Mucosa of stomach (tissue), 1 donor: ENCODE measurements around the gene TMSB10.

Source experiments
- H3K27me3 ChIP-seq: one replicate; pipeline ENCODE4 v1.7.0; 2013; ENCODE audit warnings: mild to moderate bottlenecking, low read length; ENCODE audit not compliant: control insufficient read depth, insufficient read depth
- H3K36me3 ChIP-seq: one replicate; pipeline ENCODE4 v1.7.0; 2013; ENCODE audit warnings: low read length; ENCODE audit not compliant: control insufficient read depth, insufficient read depth
- H3K4me1 ChIP-seq: one replicate; pipeline ENCODE4 v1.7.0; 2013; ENCODE audit warnings: mild to moderate bottlenecking, low read length; ENCODE audit not compliant: control insufficient read depth, insufficient read depth
- H3K4me3 ChIP-seq: one replicate; pipeline ENCODE4 v1.7.0; 2013; ENCODE audit warnings: low read length
- H3K9ac ChIP-seq: one replicate; pipeline ENCODE4 v1.7.0; 2013; ENCODE audit warnings: mild to moderate bottlenecking, low read length, moderate library complexity
- H3K9me3 ChIP-seq: one replicate; pipeline ENCODE4 v1.7.0; 2013; ENCODE audit warnings: mild to moderate bottlenecking, low read length, moderate library complexity; ENCODE audit not compliant: control insufficient read depth
- donor health status: Pancreatic carcinoma.

TMSB10 gene

GRCh38 chr2:84881581-84882413 is 23.7 kb upstream of the TMSB10 start:
- Histone ChIP-seq H3K4me3 (peak overlapping the region; percentile 7), H3K9ac (peak overlapping the region; percentile 9), H3K9me3 (no peaks in the 10 kb centered on the region), H3K4me1 (peaks cover 14% of the 10 kb centered on the region), H3K27me3 (peaks cover 18% of the 10 kb centered on the region), H3K36me3 (no peaks in the 10 kb centered on the region)

GRCh38 chr2:84882414-84882738 is 23.1 kb upstream of the TMSB10 start:
- Histone ChIP-seq H3K9me3 (no peaks in the 10 kb centered on the region), H3K9ac (no peak overlapping the region), H3K27me3 (peaks cover 18% of the 10 kb centered on the region), H3K4me3 (no peak overlapping the region), H3K36me3 (no peaks in the 10 kb centered on the region), H3K4me1 (peaks cover 14% of the 10 kb centered on the region)

GRCh38 chr2:84882775-84883550 is 22.5 kb upstream of the TMSB10 start:
- H3K36me3 ChIP-seq: no peaks in the 10 kb centered on the region
- H3K9ac ChIP-seq: no peak overlapping the region
- peaks cover 14% of the 10 kb centered on the region for H3K4me1 ChIP-seq
- H3K4me3 ChIP-seq: no peak overlapping the region
- peaks cover 18% of the 10 kb centered on the region for H3K27me3 ChIP-seq
- no peaks in the 10 kb centered on the region for H3K9me3 ChIP-seq

GRCh38 chr2:84884449-84884848 is 21.0 kb upstream of the TMSB10 start:
- peaks cover 17% of the 10 kb centered on the region for H3K27me3 ChIP-seq

GRCh38 chr2:84885111-84885510 is 20.3 kb upstream of the TMSB10 start:
- Histone ChIP-seq H3K36me3 (no peaks in the 10 kb centered on the region), H3K4me1 (peaks cover 24% of the 10 kb centered on the region), H3K4me3 (no peak overlapping the region), H3K27me3 (peaks cover 14% of the 10 kb centered on the region), H3K9me3 (no peaks in the 10 kb centered on the region), H3K9ac (no peak overlapping the region)

More at GRCh38 chr2:84884449-84884848, 21.0 kb upstream of the TMSB10 start:
- Histone ChIP-seq H3K9ac (no peak overlapping the region), H3K9me3 (no peaks in the 10 kb centered on the region), H3K36me3 (no peaks in the 10 kb centered on the region), H3K4me3 (no peak overlapping the region), H3K4me1 (peaks cover 25% of the 10 kb centered on the region)

- Histone ChIP-seq H3K9me3 (no peaks in the 10 kb centered on the region), H3K36me3 (no peaks in the 10 kb centered on the region), H3K9ac (no peak overlapping the region), H3K4me1 (peaks cover 12% of the 10 kb centered on the region), H3K27me3 (no peaks in the 10 kb centered on the region), H3K4me3 (no peak overlapping the region)
These were observed 18.7 kb upstream of the TMSB10 start for GRCh38 chr2:84886791-84887190.

- no peaks in the 10 kb centered on the region for H3K27me3 ChIP-seq
- peaks cover 12% of the 10 kb centered on the region for H3K4me1 ChIP-seq
- H3K36me3 ChIP-seq: no peaks in the 10 kb centered on the region
- peak overlapping the region; percentile 45 for H3K9ac ChIP-seq
- no peaks in the 10 kb centered on the region for H3K9me3 ChIP-seq
- H3K4me3 ChIP-seq: no peak overlapping the region
These were observed 16.8 kb upstream of the TMSB10 start for GRCh38 chr2:84888401-84889276.

GRCh38 chr2:84889332-84889731 is 16.1 kb upstream of the TMSB10 start:
- no peaks in the 10 kb centered on the region for H3K9me3 ChIP-seq
- H3K4me1 ChIP-seq: peaks cover 12% of the 10 kb centered on the region
- no peak overlapping the region for H3K9ac ChIP-seq
- no peaks in the 10 kb centered on the region for H3K27me3 ChIP-seq
- no peaks in the 10 kb centered on the region for H3K36me3 ChIP-seq
- H3K4me3 ChIP-seq: no peak overlapping the region

GRCh38 chr2:84891355-84892010 is 14.0 kb upstream of the TMSB10 start:
- Histone ChIP-seq H3K4me1 (peaks cover 12% of the 10 kb centered on the region), H3K27me3 (no peaks in the 10 kb centered on the region), H3K9ac (no peak overlapping the region), H3K36me3 (no peaks in the 10 kb centered on the region), H3K4me3 (no peak overlapping the region), H3K9me3 (no peaks in the 10 kb centered on the region)

- peaks cover 8% of the 10 kb centered on the region for H3K4me1 ChIP-seq
- no peaks in the 10 kb centered on the region for H3K9me3 ChIP-seq
- H3K4me3 ChIP-seq: no peak overlapping the region
- H3K9ac ChIP-seq: no peak overlapping the region
- no peaks in the 10 kb centered on the region for H3K27me3 ChIP-seq
- no peaks in the 10 kb centered on the region for H3K36me3 ChIP-seq
These were observed 11.3 kb upstream of the TMSB10 start for GRCh38 chr2:84894131-84894586.

- Histone ChIP-seq H3K9ac (no peak overlapping the region), H3K4me1 (peaks cover 5% of the 10 kb centered on the region), H3K9me3 (no peaks in the 10 kb centered on the region), H3K27me3 (no peaks in the 10 kb centered on the region), H3K36me3 (no peaks in the 10 kb centered on the region), H3K4me3 (no peak overlapping the region)
These were observed 10.5 kb upstream of the TMSB10 start for GRCh38 chr2:84894758-84895520.
